HUES64 (cell line): Measurements from ENCODE around the gene TTL.
"Not testable (repeated sequence)": the region's sequence is repeated elsewhere in the genome, so short reads cannot be mapped to it uniquely, and the experiment has no call there.

Source experiments
- H3K27ac ChIP-seq: 2 replicates; pipeline ENCODE4 v1.7.0; 2013; ENCODE audit warnings: low read depth, low read length, inconsistent platforms
- H3K27me3 ChIP-seq: 2 replicates; pipeline ENCODE4 v1.6.1; 2013; ENCODE audit warnings: mild to moderate bottlenecking, low read length; ENCODE audit not compliant: insufficient read depth
- H3K36me3 ChIP-seq: 2 replicates; pipeline ENCODE4 v1.6.1; 2013; ENCODE audit warnings: mild to moderate bottlenecking, low read length; ENCODE audit not compliant: insufficient read depth
- H3K4me1 ChIP-seq: 2 replicates; pipeline ENCODE4 v1.6.1; 2013; ENCODE audit warnings: mild to moderate bottlenecking, low read length, moderate library complexity; ENCODE audit not compliant: insufficient read depth
- H3K4me3 ChIP-seq: 2 replicates; pipeline ENCODE4 v1.5.1; 2013; ENCODE audit warnings: mild to moderate bottlenecking, low read length, moderate library complexity
- H3K9ac ChIP-seq: 2 replicates; pipeline ENCODE4 v1.6.1; 2013; ENCODE audit warnings: mild to moderate bottlenecking, low read depth, low read length
- H3K9me3 ChIP-seq: 2 replicates; pipeline ENCODE4 v1.6.1; 2013; ENCODE audit warnings: low read depth, low read length; ENCODE audit not compliant: insufficient read depth
- WGBS: fragments of 150-250, 120-280 bp; methylation state at CpG from one replicate; pipeline ENCODE4 v1.1.7; 2013; ENCODE audit warnings: missing lambda C conversion rate; 5-methylcytosine and 5-hydroxymethylcytosine counted together

TTL gene

DNA sequence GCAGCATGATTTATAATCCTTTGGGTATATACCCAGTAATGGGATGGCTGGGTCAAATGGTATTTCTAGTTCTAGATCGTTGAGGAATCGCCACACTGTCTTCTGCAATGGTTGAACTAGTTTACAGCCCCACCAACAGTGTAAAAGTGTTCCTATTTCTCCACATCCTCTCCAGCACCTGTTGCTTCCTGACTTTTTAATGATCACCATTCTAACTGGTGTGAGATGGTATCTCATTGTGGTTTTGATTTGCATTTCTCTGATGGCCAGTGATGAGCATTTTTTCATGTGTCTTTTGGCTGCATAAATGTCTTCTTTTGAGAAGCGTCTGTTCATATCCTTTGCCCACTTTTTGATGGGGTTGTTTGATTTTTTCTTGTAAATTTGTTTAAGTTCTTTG, 42.3 kb downstream of the TTL start:
- H3K9ac ChIP-seq, H3K27me3 ChIP-seq, H3K4me1 ChIP-seq, H3K4me3 ChIP-seq, H3K27ac ChIP-seq, H3K9me3 ChIP-seq: not testable (repeated sequence)
- 100% methylated on average over 2 of the region's 3 CpGs for WGBS
- H3K36me3 ChIP-seq, result peaks cover 53% of the 10 kb centered on the region

DNA sequence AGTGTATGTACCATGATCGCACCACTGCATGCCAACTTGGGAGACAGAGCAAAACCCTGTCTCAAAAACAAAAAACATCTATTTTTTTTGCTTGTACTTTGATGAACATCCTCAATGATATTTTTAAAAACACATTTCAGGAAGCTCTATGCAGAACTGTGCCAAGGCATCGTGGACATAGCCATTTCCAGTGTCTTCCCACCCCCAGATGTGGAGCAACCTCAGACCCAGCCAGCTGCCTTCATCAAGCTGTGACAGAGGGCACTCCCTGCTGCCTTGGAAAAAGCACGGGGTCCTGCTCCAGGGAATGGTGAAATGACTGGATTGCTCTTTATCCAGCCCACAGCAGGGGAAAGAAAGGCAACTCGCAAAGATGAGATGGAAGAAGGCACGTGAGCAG, 46.6 kb downstream of the TTL start:
- H3K9me3 ChIP-seq, result no peaks in the 10 kb centered on the region
- 93% methylated on average over 5 of the region's 5 CpGs for WGBS
- H3K9ac ChIP-seq, result no peak overlapping the region
- no peaks in the 10 kb centered on the region for H3K27me3 ChIP-seq
- no peak overlapping the region for H3K4me3 ChIP-seq
- no peak overlapping the region for H3K27ac ChIP-seq
- peaks cover 51% of the 10 kb centered on the region for H3K36me3 ChIP-seq
- H3K4me1 ChIP-seq, result no peaks in the 10 kb centered on the region

DNA sequence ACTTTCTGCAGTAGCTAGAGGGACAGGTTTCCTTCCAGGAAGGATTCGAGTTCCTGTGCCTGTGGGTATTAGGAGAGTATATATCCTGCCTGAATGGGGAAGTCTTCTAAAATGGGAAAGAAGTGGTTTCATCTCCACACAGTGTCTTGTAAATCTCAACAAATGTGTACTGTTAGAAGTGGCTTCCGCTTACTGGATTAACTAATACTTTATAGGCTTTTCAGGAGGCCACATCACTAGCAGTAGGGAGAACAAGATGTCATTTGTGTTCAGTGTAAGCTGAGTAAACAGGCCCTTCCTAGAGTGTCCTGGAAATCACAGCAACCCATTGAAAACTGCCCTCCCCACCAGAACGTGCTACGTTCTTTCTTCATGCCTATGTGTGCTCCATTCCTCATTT, 47.8 kb downstream of the TTL start:
- Histone ChIP-seq H3K36me3 (peaks cover 48% of the 10 kb centered on the region), H3K9me3 (no peaks in the 10 kb centered on the region), H3K27ac (no peak overlapping the region), H3K4me3 (no peak overlapping the region), H3K4me1 (no peaks in the 10 kb centered on the region), H3K9ac (no peak overlapping the region), H3K27me3 (no peaks in the 10 kb centered on the region)
- WGBS, result 95% methylated on average over 4 of the region's 4 CpGs

DNA sequence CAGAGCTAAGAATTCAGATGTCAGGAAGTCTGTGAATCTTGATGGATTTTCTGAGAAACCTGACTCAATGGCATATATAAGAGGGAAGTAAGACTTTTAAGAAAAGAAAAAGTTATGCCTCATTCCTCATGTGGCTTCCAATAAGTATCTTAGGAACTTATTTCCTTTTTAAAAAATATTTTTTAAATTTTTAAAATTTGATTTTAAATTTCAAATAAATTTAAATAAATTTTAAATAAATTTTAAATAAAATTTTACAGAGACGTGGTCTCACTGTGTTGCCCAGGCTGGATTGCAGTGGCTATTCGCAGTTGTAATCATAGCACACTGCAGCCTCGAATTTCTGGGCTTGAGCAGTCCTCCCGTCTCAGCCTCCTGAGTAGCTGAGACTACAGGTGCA, 48.8 kb downstream of the TTL start:
- Histone ChIP-seq H3K9me3 (no peaks in the 10 kb centered on the region), H3K27me3 (no peaks in the 10 kb centered on the region), H3K4me3 (no peak overlapping the region), H3K9ac (no peak overlapping the region), H3K4me1 (no peaks in the 10 kb centered on the region), H3K36me3 (peaks cover 48% of the 10 kb centered on the region), H3K27ac (no peak overlapping the region)
- 97% methylated on average over 4 of the region's 4 CpGs for WGBS

DNA sequence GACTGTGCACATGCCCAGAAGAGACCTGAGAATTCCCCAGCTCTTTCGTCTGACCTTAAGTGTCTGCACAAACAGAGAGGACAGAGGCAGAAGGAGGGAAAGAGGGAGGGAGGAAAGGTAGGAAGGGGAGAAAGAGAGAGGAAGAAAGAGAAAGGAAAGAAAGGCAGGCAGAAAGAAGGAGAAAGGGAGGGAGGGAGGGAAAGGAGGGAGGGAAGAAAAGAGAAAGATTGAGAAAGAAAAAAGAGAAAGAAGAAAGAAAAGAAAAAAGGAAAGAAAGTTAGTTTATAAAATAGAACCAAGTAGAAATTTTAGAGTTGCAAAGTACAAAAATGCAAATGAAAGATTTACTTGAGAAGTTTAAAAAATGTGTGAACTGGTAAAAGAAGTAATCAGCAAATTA, 52.9 kb downstream of the TTL start:
- Histone ChIP-seq H3K9ac (no peak overlapping the region), H3K9me3 (no peaks in the 10 kb centered on the region), H3K27ac (no peak overlapping the region), H3K4me3 (no peak overlapping the region), H3K36me3 (peaks cover 30% of the 10 kb centered on the region), H3K4me1 (no peaks in the 10 kb centered on the region), H3K27me3 (no peaks in the 10 kb centered on the region)
- 77% methylated on average over 1 of the region's 1 CpG for WGBS

DNA sequence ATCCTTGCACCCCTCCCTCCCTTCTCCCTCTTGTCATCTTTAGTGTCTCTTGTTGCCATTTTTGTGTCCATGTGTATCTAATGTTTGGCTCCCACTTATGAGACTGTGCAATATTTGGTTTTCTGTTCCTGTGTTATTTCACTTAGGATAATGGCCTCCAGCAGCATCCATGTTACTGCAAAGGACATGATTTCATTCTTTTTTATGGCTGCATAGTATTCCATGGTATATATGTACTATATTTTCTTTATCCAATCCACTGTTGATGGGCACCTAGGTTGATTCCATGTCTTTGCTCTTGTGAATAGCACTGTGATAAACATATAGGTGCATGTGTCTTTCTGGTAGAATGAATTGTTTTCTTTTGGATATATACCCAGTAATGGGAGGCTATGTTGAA, 54.7 kb downstream of the TTL start:
- peaks cover 13% of the 10 kb centered on the region for H3K36me3 ChIP-seq
- not testable (repeated sequence) for H3K27me3 ChIP-seq, H3K9ac ChIP-seq, H3K4me1 ChIP-seq, H3K9me3 ChIP-seq, H3K4me3 ChIP-seq, H3K27ac ChIP-seq

DNA sequence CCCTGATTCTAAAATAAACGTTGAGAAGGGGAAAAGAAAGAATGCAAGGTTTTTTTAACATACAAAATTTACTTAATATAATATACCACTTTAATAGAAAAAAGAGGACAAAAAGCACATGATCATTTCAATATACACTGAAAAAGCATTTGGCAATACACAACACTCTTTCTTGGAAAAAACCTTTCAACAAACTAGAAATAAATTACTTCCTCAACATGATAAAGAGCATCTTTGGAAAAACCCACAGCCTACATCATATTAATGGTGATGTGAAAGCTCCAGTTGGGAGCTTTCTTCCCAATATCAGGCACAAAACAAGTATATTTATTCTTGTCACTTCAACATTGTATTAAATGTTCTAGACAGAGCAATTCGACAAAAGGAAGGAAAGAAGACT, 57.4 kb downstream of the TTL start:
- WGBS, result 93% methylated on average over 1 of the region's 2 CpGs

DNA sequence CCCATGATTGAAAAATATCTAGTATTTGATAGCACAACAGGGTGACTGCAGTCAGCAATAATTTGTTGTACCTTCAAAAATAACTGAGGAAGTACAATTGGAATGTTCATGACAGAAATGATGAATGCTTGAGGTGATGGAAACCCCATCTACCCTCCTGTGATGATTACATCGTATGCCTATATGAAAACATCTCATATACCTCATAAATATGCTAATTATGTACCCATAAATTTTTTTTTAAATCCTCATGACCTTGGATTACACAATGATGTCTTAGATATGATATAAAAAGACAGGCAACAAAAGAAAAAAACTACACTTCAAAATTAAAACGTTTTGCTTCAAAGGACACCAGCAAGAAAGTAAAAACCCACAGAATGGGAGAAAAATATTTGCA, 59.0 kb downstream of the TTL start:
- Histone ChIP-seq H3K27me3 (no peaks in the 10 kb centered on the region), H3K9ac (peak overlapping the region; percentile 95; the same call in 1 of the 2 replicates), H3K9me3 (no peaks in the 10 kb centered on the region), H3K4me3 (peak overlapping the region; percentile 90; the same call in 1 of the 2 replicates), H3K36me3 (peaks cover 4% of the 10 kb centered on the region), H3K27ac (no peak overlapping the region), H3K4me1 (peaks cover 3% of the 10 kb centered on the region; the same call in 1 of the 2 replicates)
- WGBS, result 100% methylated on average over 1 of the region's 2 CpGs

More for the DNA sequence above, 57.4 kb downstream of the TTL start:
- Histone ChIP-seq H3K27me3 (no peaks in the 10 kb centered on the region), H3K9ac (no peak overlapping the region), H3K27ac (no peak overlapping the region), H3K36me3 (no peaks in the 10 kb centered on the region), H3K4me3 (no peak overlapping the region), H3K4me1 (peaks cover 3% of the 10 kb centered on the region; the same call in 1 of the 2 replicates), H3K9me3 (no peaks in the 10 kb centered on the region)

DNA sequence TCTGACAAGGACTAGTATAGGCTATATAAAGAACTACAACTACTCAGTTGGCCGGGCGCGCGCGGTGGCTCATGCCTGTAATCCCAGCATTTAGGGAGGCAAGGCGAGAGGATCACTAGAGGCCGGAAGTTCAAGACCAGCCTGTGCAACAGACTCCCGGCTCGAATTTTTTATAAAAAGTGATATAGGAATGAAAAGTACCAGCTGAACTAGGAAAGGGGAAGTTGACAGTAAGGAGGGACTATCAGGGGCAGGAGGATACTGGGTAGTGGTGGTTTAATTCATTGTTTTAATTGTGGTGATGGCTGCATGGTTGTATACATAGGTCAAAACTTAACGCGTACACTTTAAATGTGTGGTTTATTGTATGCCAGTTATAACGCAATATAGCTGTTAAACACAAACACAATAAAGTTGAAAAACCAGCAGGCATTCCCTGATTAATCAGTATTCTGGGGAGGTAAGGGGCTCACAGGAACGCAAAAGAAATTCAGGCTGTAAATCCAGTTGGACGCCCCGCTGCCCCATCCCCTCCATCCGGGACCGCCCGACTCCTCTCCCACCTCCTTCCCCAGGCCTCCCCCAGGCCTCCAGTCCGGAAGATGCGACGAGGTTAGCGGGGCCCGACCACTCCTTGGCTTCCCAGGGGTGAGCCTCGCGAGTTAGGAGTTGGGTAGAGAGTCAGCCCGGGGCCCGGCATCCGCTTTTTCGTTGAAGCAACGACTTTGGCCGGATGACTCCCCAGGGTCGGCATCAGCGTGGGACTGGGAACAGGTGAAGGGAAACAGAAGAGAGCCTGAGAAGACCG, 59.6 kb downstream of the TTL start:
- Histone ChIP-seq H3K36me3 (peaks cover 8% of the 10 kb centered on the region), H3K9ac (peak overlapping the region; percentile 95), H3K27me3 (no peaks in the 10 kb centered on the region), H3K4me3 (peak overlapping the region; percentile 90), H3K9me3 (no peaks in the 10 kb centered on the region), H3K4me1 (peaks cover 3% of the 10 kb centered on the region; the same call in 1 of the 2 replicates), H3K27ac (peak overlapping the region; percentile 94)
- WGBS, result 26% methylated on average over 33 of the region's 34 CpGs

DNA sequence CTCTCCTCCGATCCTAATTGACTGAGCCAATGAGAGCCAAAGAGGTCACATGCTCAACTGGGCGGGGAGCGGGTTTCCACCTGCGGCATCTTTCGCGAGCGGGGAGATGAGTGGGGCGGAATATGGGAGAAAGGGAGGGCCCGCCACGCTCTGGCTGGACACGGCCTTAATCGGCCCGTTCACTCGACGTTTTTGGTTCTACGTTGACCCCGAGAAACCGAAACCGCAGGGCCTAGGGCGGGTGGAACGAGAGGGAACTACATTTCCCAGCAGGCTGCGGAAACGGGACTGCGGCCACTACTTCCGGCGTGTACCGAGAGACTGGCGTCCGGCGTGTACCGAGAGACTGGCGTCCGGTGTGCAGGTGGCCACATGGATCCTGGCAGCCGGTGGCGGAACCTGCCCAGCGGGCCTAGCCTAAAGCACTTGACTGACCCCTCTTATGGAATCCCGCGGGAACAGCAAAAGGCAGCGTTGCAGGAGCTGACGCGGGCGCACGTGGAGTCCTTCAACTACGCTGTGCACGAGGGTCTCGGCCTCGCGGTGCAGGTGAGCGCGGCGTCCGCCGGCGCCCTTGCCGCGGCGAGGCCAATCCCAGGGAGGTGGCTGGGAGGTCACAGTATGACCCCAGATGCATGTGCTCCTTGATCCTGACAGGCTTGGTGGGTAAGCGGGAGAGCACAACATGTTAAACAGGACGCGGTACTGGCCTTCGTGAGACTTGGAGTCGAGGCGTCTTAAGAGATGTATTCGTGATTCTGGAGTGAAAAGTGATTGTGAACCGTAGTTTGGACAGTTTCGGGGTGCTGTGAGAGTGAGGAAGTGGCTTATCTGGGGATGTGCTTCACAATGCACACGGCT, 60.4 kb downstream of the TTL start, which contains the start of gene POLR1B:
Gene POLR1B, plus strand, starts transcription at position 343 of the 861 bp plus-strand sequence. Its CDS starts 30 bp downstream, at position 373.
- H3K27ac ChIP-seq, result peak within 1 kb of the TSS; percentile 94
- H3K27me3 ChIP-seq, result no peaks in the 10 kb centered on the region
- peak within 1 kb of the TSS; percentile 90 for H3K4me3 ChIP-seq
- H3K9ac ChIP-seq, result peak within 1 kb of the TSS; percentile 95
- H3K36me3 ChIP-seq, result peaks cover 15% of the 10 kb centered on the region
- WGBS, result under 1% methylated on average over 66 of the region's 67 CpGs
- H3K4me1 ChIP-seq, result peaks cover 3% of the 10 kb centered on the region; the same call in 1 of the 2 replicates
- no peaks in the 10 kb centered on the region for H3K9me3 ChIP-seq

DNA sequence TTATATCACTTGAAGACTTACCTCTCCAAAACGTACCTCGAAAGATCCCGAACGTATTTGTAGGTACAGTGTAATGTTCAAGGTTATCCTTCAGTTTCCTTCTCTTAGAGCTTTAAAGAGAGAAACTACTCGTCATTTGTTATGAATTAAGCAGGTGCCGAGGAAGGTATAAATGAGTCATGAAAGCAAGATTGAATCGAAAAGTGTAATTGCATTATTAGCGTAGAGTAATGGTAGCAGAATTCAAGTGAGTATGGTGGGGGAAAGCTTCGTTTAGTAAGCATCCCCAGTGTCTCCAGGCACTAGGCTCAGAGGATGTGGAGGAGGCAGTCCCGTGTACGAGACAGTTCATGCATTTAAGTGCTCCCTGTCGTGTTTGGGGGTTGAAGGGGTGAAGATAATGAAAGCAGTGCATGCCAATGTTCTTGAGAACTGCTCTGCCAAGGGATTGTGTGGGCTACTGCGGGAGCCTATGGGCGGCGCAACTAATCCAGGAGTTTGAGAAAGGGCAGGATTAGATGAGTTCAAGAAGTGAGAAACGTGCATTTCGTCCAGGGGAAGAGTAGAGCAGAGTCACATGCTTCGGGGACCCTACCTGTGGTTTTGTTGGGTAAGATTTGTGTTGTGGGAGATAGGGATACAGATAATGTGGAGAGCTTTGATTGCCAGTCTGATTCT, 61.2 kb downstream of the TTL start:
- peaks cover 23% of the 10 kb centered on the region for H3K36me3 ChIP-seq
- no peak overlapping the region for H3K27ac ChIP-seq
- H3K27me3 ChIP-seq, result no peaks in the 10 kb centered on the region
- H3K4me3 ChIP-seq, result peak overlapping the region; percentile 90
- peak overlapping the region; percentile 95 for H3K9ac ChIP-seq
- peaks cover 3% of the 10 kb centered on the region; the same call in 1 of the 2 replicates for H3K4me1 ChIP-seq
- WGBS, result 4% methylated on average over 18 of the region's 18 CpGs
- H3K9me3 ChIP-seq, result no peaks in the 10 kb centered on the region
